ENCODE data around the gene LETM1.

The LETM1 gene

DNA sequence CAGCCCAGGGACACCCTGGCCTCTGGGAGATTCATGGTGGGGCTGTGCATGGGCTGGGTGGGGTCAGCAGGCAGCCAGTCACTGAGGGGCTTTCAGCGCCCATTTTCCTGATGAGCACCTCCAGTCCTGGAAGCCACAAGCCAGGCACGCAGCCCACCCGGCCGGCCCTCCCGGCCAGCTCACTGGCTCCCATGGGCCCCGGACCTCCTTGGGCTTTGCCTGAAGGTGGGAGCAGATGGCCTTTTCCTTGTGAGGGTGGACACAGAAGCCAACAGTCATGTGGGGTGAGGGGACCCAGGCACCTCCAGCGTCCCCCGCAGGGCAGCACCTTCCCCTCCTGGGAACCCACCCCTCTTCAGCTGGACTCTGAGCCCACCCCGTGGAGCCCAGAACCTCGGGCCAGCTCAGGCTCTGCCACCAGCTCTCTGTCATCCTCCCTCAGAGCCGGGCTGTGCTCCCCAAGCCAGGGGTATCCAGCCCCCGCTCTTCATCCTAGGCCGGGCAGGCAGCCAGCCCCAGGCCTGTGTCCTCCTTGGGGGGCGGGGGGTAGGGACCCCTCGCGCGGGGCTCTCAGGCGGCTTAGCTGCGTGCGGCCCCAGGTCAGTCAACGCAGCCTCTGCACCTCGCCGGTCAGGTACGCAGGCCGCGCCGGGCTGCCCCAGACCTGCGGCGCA is 63.7 kb downstream of the LETM1 start:
- Histone ChIP-seq H3K9me3 (ENCODE audit: control insufficient read depth, low read length) (no peaks in the 10 kb centered on the region), H3K9ac (ENCODE audit: low read length) (no peak overlapping the region), H3K4ac (ENCODE audit: low read depth in 1 of 2, low read length in 2 of 2) (no peak overlapping the region), H3K4me1 (ENCODE audit: control insufficient read depth, insufficient read depth, low read depth, low read length) (peaks cover 41% of the 10 kb centered on the region), H2BK120ac (ENCODE audit: low read depth, low read length) (no peak overlapping the region), H3K23ac (ENCODE audit: low read length in 2 of 2) (no peak overlapping the region), H3K36me3 (ENCODE audit: control insufficient read depth in 1 of 2, insufficient read depth in 2 of 2, low read depth in 1 of 2, low read length in 2 of 2) (no peaks in the 10 kb centered on the region), H3K4me2 (ENCODE audit: low read length, poor library complexity, severe bottlenecking) (peak overlapping the region; percentile 64), H2BK15ac (ENCODE audit: low read depth, poor library complexity, severe bottlenecking) (no peak overlapping the region), H2BK5ac (ENCODE audit: low read depth, low read length, poor library complexity, severe bottlenecking) (no peak overlapping the region), H2BK12ac (ENCODE audit: low read length in 2 of 2) (no peak overlapping the region), H4K91ac (ENCODE audit: low read length) (peak overlapping the region; percentile 50), H3K18ac (ENCODE audit: low read depth in 1 of 2, low read length in 2 of 2) (peak overlapping the region in 1 of 2 experiments; percentile 33), H4K8ac (ENCODE audit: low read length) (no peak overlapping the region), H3K27me3 (ENCODE audit: control insufficient read depth in 1 of 2, insufficient read depth in 1 of 2, low read length in 2 of 2) (peaks cover 55 to 67% of the 10 kb centered on the region in 2 experiments), H3K79me1 (replicated peaks; ENCODE audit: low read length, poor library complexity, severe bottlenecking) (no peaks in the 10 kb centered on the region), H2AFZ (ENCODE audit: low read depth, low read length) (no peak overlapping the region), H2AK5ac (ENCODE audit: low read length, severe bottlenecking) (no peak overlapping the region), H3K27ac (ENCODE audit: low read length, poor library complexity, severe bottlenecking) (no peak overlapping the region), H3K14ac (ENCODE audit: low read length in 2 of 2) (peak overlapping the region in 1 of 2 experiments; percentile 44), H3K4me3 (ENCODE audit: insufficient read depth in 1 of 2, low read depth in 1 of 2, low read length in 2 of 2) (peak overlapping the region in 1 of 2 experiments; percentile 17)
- DNase-seq = no peak
- 35% methylated on average over 26 of the region's 29 CpGs for WGBS

DNA sequence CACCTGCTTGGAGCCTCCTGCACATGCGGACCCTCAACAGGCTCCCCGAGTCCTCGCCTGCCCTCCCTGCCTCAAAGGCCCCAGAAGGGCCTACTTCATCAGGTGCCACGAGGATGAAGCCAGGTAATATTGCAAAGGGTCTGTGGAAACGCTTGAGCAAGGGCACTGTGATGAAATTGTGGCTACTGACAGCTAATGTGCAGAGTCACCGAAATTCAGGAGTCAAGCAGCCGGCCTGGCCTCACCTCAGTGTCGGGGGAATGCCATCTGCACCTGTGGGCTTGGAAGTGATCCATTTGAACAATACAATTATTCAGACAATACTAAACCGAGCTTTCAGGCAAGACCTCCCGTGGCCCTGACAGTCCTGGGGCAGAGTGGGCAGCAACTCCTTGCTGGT is 66.0 kb downstream of the LETM1 start:
- Histone ChIP-seq H2AFZ (ENCODE audit: low read depth, low read length) (no peak overlapping the region), H2AK5ac (ENCODE audit: low read length, severe bottlenecking) (no peak overlapping the region), H3K9ac (ENCODE audit: low read length) (no peak overlapping the region), H3K27me3 (ENCODE audit: control insufficient read depth in 1 of 2, insufficient read depth in 1 of 2, low read length in 2 of 2) (peaks cover 35 to 55% of the 10 kb centered on the region in 2 experiments), H3K18ac (ENCODE audit: low read depth in 1 of 2, low read length in 2 of 2) (no peak overlapping the region), H3K4ac (ENCODE audit: low read depth in 1 of 2, low read length in 2 of 2) (no peak overlapping the region), H2BK120ac (ENCODE audit: low read depth, low read length) (no peak overlapping the region), H3K79me1 (replicated peaks; ENCODE audit: low read length, poor library complexity, severe bottlenecking) (no peaks in the 10 kb centered on the region), H3K23ac (ENCODE audit: low read length in 2 of 2) (no peak overlapping the region), H3K14ac (ENCODE audit: low read length in 2 of 2) (no peak overlapping the region), H2BK5ac (ENCODE audit: low read depth, low read length, poor library complexity, severe bottlenecking) (no peak overlapping the region), H4K8ac (ENCODE audit: low read length) (no peak overlapping the region), H3K4me1 (ENCODE audit: control insufficient read depth, insufficient read depth, low read depth, low read length) (peaks cover 33% of the 10 kb centered on the region), H3K36me3 (ENCODE audit: control insufficient read depth in 1 of 2, insufficient read depth in 2 of 2, low read depth in 1 of 2, low read length in 2 of 2) (no peaks in the 10 kb centered on the region), H3K27ac (ENCODE audit: low read length, poor library complexity, severe bottlenecking) (no peak overlapping the region), H2BK12ac (ENCODE audit: low read length in 2 of 2) (no peak overlapping the region), H3K4me2 (ENCODE audit: low read length, poor library complexity, severe bottlenecking) (no peak overlapping the region), H4K91ac (ENCODE audit: low read length) (no peak overlapping the region), H2BK15ac (ENCODE audit: low read depth, poor library complexity, severe bottlenecking) (no peak overlapping the region), H3K4me3 (ENCODE audit: insufficient read depth in 1 of 2, low read depth in 1 of 2, low read length in 2 of 2) (no peak overlapping the region), H3K9me3 (ENCODE audit: control insufficient read depth, low read length) (no peaks in the 10 kb centered on the region)
- 89% methylated on average over 10 of the region's 10 CpGs for WGBS
- DNase-seq = no peak

DNA sequence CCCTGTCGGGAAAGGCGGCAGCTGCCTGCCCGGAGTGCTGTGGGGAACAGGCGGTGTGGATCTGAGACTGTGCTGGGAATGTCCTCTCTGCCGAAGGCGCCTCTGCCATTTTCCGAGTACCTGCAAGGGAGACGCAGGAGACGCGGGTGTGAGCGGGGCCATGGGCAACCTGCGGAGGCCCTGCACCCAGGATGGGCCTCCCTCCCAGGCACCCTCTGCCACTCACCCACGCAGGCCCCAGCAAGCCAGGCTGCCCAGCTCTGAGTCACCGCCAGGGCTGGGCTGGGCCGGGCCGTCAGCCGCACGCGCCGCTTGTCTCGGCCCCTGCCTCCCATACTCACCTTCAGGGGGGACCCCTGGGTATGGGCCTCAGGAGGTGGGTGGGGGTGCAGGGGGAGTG is 66.4 kb downstream of the LETM1 start:
- Histone ChIP-seq H4K8ac (ENCODE audit: low read length) (no peak overlapping the region), H3K4me3 (ENCODE audit: insufficient read depth in 1 of 2, low read depth in 1 of 2, low read length in 2 of 2) (no peak overlapping the region), H3K4me2 (ENCODE audit: low read length, poor library complexity, severe bottlenecking) (no peak overlapping the region), H2BK12ac (ENCODE audit: low read length in 2 of 2) (no peak overlapping the region), H3K23ac (ENCODE audit: low read length in 2 of 2) (no peak overlapping the region), H3K14ac (ENCODE audit: low read length in 2 of 2) (no peak overlapping the region), H3K36me3 (ENCODE audit: control insufficient read depth in 1 of 2, insufficient read depth in 2 of 2, low read depth in 1 of 2, low read length in 2 of 2) (no peaks in the 10 kb centered on the region), H2BK120ac (ENCODE audit: low read depth, low read length) (no peak overlapping the region), H3K9me3 (ENCODE audit: control insufficient read depth, low read length) (no peaks in the 10 kb centered on the region), H3K4me1 (ENCODE audit: control insufficient read depth, insufficient read depth, low read depth, low read length) (peaks cover 28% of the 10 kb centered on the region), H2BK5ac (ENCODE audit: low read depth, low read length, poor library complexity, severe bottlenecking) (no peak overlapping the region), H2AFZ (ENCODE audit: low read depth, low read length) (no peak overlapping the region), H3K27me3 (ENCODE audit: control insufficient read depth in 1 of 2, insufficient read depth in 1 of 2, low read length in 2 of 2) (peaks cover 35 to 58% of the 10 kb centered on the region in 2 experiments), H3K4ac (ENCODE audit: low read depth in 1 of 2, low read length in 2 of 2) (no peak overlapping the region), H2BK15ac (ENCODE audit: low read depth, poor library complexity, severe bottlenecking) (no peak overlapping the region), H2AK5ac (ENCODE audit: low read length, severe bottlenecking) (no peak overlapping the region), H3K27ac (ENCODE audit: low read length, poor library complexity, severe bottlenecking) (no peak overlapping the region), H3K18ac (ENCODE audit: low read depth in 1 of 2, low read length in 2 of 2) (no peak overlapping the region), H3K79me1 (replicated peaks; ENCODE audit: low read length, poor library complexity, severe bottlenecking) (no peaks in the 10 kb centered on the region), H4K91ac (ENCODE audit: low read length) (no peak overlapping the region), H3K9ac (ENCODE audit: low read length) (no peak overlapping the region)
- DNase-seq = no peak
- WGBS = 88% methylated on average over 13 of the region's 21 CpGs

DNA sequence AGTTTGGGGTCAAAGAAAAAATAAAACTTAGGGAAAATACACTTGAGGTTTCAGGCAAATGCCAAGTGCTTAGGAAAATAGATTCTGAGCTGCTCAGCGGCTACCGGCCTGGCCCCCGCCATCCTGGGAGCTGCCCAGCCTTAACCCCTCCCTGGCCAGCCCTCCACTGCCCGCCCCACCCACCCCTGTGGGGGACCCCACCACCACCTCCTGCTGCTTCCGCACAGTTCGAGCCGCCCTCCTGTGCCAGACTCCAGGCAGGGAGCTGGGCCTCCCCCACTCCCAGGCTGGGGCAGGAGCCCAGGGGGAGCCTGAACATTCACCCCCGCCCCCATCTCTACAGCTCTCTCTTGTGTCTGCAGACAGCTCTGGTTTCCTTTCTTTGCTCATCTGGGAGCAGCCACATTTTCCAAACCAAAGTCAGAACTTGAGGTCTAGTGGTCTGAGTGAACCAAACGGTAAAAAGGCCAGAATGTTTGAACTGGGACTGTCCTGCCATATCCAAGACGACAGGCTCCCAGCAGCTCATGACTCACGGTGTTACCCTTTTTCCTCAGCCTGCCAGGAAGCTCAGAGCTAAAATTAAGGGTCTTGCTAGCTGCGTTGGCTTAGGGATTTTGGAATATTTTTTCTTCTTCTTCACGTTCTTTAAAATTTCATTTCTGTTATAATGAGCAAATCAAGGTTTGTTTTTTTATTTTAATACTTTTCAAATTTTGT is 67.5 kb downstream of the LETM1 start:
- Histone ChIP-seq H3K79me1 (replicated peaks; ENCODE audit: low read length, poor library complexity, severe bottlenecking) (no peaks in the 10 kb centered on the region), H2AFZ (ENCODE audit: low read depth, low read length) (no peak overlapping the region), H3K9me3 (ENCODE audit: control insufficient read depth, low read length) (no peaks in the 10 kb centered on the region), H2AK5ac (ENCODE audit: low read length, severe bottlenecking) (no peak overlapping the region), H3K4me3 (ENCODE audit: insufficient read depth in 1 of 2, low read depth in 1 of 2, low read length in 2 of 2) (no peak overlapping the region), H3K18ac (ENCODE audit: low read depth in 1 of 2, low read length in 2 of 2) (no peak overlapping the region), H3K9ac (ENCODE audit: low read length) (no peak overlapping the region), H2BK15ac (ENCODE audit: low read depth, poor library complexity, severe bottlenecking) (no peak overlapping the region), H3K4me1 (ENCODE audit: control insufficient read depth, insufficient read depth, low read depth, low read length) (peaks cover 25% of the 10 kb centered on the region), H2BK120ac (ENCODE audit: low read depth, low read length) (no peak overlapping the region), H2BK5ac (ENCODE audit: low read depth, low read length, poor library complexity, severe bottlenecking) (no peak overlapping the region), H2BK12ac (ENCODE audit: low read length in 2 of 2) (no peak overlapping the region), H3K4ac (ENCODE audit: low read depth in 1 of 2, low read length in 2 of 2) (no peak overlapping the region), H3K27me3 (ENCODE audit: control insufficient read depth in 1 of 2, insufficient read depth in 1 of 2, low read length in 2 of 2) (peaks cover 38 to 61% of the 10 kb centered on the region in 2 experiments), H3K4me2 (ENCODE audit: low read length, poor library complexity, severe bottlenecking) (no peak overlapping the region), H3K23ac (ENCODE audit: low read length in 2 of 2) (no peak overlapping the region), H3K27ac (ENCODE audit: low read length, poor library complexity, severe bottlenecking) (no peak overlapping the region), H3K14ac (ENCODE audit: low read length in 2 of 2) (no peak overlapping the region), H4K91ac (ENCODE audit: low read length) (no peak overlapping the region), H3K36me3 (ENCODE audit: control insufficient read depth in 1 of 2, insufficient read depth in 2 of 2, low read depth in 1 of 2, low read length in 2 of 2) (no peaks in the 10 kb centered on the region), H4K8ac (ENCODE audit: low read length) (no peak overlapping the region)
- 69% methylated on average over 11 of the region's 13 CpGs for WGBS
- DNase-seq = no peak

All from mesenchymal stem cell (in vitro differentiated cells and primary cell).